Measurements from ENCODE around the gene PACSIN2.

The PACSIN2 gene

GRCh38 chr22:42928969-42929837 is 85.7 kb downstream of the PACSIN2 start:
- TF ChIP-seq GATA2 (IDR thresholded peaks at IDR 0.05; ENCODE audit: low read depth, low read length) (no peak), GATA3 (IDR thresholded peaks at IDR 0.05; ENCODE audit: low read depth, low read length) (no peak)

DNA sequence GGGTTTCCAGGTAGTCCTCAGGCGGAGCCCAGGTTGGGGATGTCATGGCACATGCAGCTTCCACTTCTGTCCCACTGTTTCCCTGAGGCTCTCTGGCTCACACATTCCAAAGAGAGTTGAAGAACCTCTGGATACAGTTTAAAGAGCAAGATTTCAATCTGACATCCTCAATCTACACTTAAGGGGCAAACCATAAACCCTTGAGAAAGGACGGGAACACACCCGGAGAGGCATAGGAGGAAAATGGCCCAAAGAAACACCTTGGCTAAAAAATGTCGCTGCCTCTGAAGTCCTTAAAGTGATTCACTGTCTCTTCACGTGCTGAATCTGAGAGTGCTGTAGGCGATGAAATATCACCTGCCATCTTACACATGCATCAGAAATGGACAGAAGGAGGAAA is 87.0 kb downstream of the PACSIN2 start:
- no peak for TF ChIP-seq GATA2 (IDR thresholded peaks at IDR 0.05; ENCODE audit: low read depth, low read length)
- no peak for TF ChIP-seq GATA3 (IDR thresholded peaks at IDR 0.05; ENCODE audit: low read depth, low read length)

GRCh38 chr22:42926768-42927167 is 88.2 kb downstream of the PACSIN2 start:
- TF ChIP-seq GATA2 (IDR thresholded peaks at IDR 0.05; ENCODE audit: low read depth, low read length) (no peak), GATA3 (IDR thresholded peaks at IDR 0.05; ENCODE audit: low read depth, low read length) (no peak)

DNA sequence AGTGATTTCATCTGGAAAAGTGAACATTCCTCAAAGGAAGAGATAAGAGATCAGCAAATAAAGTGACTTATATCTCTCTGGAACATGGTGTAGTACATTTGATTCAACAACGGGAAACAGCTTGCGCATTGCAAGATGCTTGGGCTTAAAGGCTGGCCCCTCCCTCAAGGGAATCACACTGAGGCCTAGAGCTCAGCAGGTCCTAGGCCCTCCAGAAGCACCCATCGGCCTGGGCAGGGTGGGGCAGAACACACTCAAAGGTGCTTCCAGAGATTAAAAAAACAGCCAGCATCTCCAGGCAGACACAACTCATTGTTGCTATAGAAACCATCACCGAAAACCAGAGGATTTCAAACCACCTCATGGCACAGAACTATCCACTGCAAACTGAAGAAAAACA is 88.8 kb downstream of the PACSIN2 start:
- TF ChIP-seq GATA3 (IDR thresholded peaks at IDR 0.05; ENCODE audit: low read depth, low read length) (no peak), GATA2 (IDR thresholded peaks at IDR 0.05; ENCODE audit: low read depth, low read length) (no peak)

DNA sequence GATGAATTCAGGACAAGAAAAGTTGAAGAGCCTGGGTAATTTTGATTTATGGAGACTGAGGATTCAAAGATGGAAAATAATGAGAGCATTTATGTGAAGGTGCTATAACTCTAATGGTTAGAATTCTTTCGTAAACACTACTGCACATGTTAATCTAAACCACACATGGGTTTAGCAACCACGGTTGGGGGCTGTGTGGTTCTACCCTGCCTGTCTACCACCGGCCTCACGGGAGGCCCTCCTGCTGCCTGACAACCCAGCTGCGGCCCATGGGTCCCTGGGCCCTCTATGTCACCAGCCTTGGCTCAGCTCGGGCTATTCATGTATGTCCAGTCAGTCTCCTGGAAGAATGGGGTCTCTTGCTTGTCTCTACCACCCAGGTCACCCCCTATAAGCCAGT is 89.4 kb downstream of the PACSIN2 start:
- TF ChIP-seq GATA2 (IDR thresholded peaks at IDR 0.05; ENCODE audit: low read depth, low read length) = no peak
- no peak for TF ChIP-seq GATA3 (IDR thresholded peaks at IDR 0.05; ENCODE audit: low read depth, low read length)

GRCh38 chr22:42924436-42924835 is 90.5 kb downstream of the PACSIN2 start:
- TF ChIP-seq GATA3 (IDR thresholded peaks at IDR 0.05; ENCODE audit: low read depth, low read length) (no peak), GATA2 (IDR thresholded peaks at IDR 0.05; ENCODE audit: low read depth, low read length) (no peak)

DNA sequence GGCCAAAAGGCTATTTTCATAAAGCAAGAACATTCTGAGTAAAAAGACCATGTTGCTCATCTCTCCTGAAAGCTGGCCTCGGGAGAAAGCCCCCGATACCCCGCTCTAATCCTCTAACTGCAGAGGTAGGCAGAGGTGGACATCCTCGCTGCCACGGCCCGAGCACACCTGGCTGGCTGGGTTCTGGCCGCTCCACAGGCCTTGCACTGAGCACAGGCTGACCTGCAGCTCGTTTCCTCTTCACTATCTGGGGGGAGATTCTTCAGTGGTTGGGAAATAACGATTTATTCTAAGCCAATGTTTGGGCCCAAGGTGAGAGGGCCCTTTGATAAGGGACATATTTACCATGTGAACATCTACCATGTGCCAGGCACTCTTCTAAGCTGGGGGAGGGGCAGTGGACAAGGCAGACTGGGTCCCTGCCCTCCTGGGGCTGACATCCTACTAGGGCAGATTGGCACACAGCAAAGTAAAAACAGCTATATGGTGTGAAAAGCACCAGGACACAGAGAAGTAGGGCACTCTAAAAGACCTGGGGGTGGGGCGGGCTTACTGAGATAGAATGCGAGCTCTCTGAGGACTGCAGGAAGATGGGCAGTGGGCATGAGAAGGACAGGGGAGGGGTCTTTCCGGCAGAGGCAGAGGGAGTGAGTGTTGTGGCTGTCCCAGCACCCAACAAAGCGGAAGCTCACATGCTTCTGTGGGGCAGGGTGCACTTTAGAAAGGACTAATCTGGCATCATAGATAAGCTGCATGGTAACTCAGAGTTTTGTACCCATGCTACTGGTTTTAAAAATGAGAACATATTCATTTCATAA is 92.4 kb downstream of the PACSIN2 start:
- TF ChIP-seq GATA2 (IDR thresholded peaks at IDR 0.05; ENCODE audit: low read depth, low read length) = no peak
- TF ChIP-seq GATA3 (IDR thresholded peaks at IDR 0.05; ENCODE audit: low read depth, low read length) = no peak

DNA sequence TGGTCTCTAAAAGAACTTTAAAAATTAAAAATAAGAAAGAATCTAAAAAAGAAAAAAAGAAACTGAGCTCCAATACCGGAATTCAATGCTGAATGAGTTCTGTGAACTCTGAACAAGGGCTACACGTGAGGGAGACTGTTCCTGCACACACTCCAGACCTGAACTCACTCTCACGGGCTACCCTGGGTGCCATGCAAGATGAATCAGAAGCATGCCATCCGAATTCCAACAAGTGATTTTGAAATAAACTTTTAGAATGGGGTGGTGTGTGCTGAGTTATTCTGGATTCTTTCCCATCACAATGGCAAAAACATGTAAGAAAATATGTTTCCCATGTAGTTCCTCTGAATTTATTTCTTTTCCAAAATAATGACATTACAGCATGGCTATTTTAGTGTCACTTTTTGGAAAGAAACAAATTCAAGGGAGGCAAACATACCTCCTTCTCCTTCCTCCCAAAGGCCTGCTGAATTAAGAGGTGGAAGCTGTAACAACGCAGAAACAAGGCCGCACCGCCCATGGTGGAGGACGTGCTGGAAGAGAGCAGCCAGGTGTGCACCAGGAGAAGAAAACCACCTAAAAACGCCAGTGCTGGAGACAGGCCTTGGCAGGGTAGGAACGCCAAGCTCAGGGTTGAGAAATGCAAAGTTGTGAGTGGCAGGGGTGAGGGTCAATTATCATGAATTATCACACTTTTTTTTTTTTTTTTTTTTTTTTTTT is 94.7 kb downstream of the PACSIN2 start:
- TF ChIP-seq GATA3 (IDR thresholded peaks at IDR 0.05; ENCODE audit: low read depth, low read length) = no peak

GRCh38 chr22:42919199-42919598 is 95.8 kb downstream of the PACSIN2 start:
- TF ChIP-seq GATA2 (IDR thresholded peaks at IDR 0.05; ENCODE audit: low read depth, low read length) (no peak), GATA3 (IDR thresholded peaks at IDR 0.05; ENCODE audit: low read depth, low read length) (no peak)

- TF ChIP-seq GATA2 (IDR thresholded peaks at IDR 0.05; ENCODE audit: low read depth, low read length) (no peak), GATA3 (IDR thresholded peaks at IDR 0.05; ENCODE audit: low read depth, low read length) (no peak)
Observed at GRCh38 chr22:42918500-42918899, 96.4 kb downstream of the PACSIN2 start.

GRCh38 chr22:42915980-42916765 is 98.8 kb downstream of the PACSIN2 start:
- no peak for TF ChIP-seq GATA3 (IDR thresholded peaks at IDR 0.05; ENCODE audit: low read depth, low read length)
- no peak for TF ChIP-seq GATA2 (IDR thresholded peaks at IDR 0.05; ENCODE audit: low read depth, low read length)

- TF ChIP-seq GATA3 (IDR thresholded peaks at IDR 0.05; ENCODE audit: low read depth, low read length) = no peak
- no peak for TF ChIP-seq GATA2 (IDR thresholded peaks at IDR 0.05; ENCODE audit: low read depth, low read length)
Observed at GRCh38 chr22:42914511-42915076, 100.4 kb downstream of the PACSIN2 start.

- TF ChIP-seq GATA2 (IDR thresholded peaks at IDR 0.05; ENCODE audit: low read depth, low read length) (no peak), GATA3 (IDR thresholded peaks at IDR 0.05; ENCODE audit: low read depth, low read length) (no peak)
Observed at GRCh38 chr22:42913874-42914510, 101.0 kb downstream of the PACSIN2 start.
